Heart left ventricle (tissue), 13 donors: ENCODE data around the gene HCK.
"Not testable (repeated sequence)": the region's sequence is repeated elsewhere in the genome, so short reads cannot be mapped to it uniquely, and the experiment has no call there.

Experiments
- POLR2A ChIP-seq, 2 donors: fragments of 450-650 bp; IDR thresholded peaks; one replicate each; pipeline ENCODE4 v1.6.1; 2017; ENCODE audit warnings: antibody characterized with exemption in 2 of 2, mild to moderate bottlenecking in 2 of 2, moderate library complexity in 2 of 2
- TF ChIP-seq, protein P1 (sequence below), 12 donors: fragments of 200-600 bp; sonication (generic) in 4 of 12; IDR thresholded peaks; one replicate each; pipeline versions ENCODE4 v1.5.0 to v1.8.0; 2018 to 2022; ENCODE audit warnings: antibody characterized with exemption in 12 of 12, mild to moderate bottlenecking in 5 of 12
- donor health status: ischemic (EF 13 %, LVEDD 7.1; RV severe dilation, severe dysfunction).
- donor health status: DM: no; HTN: yes; CAD: no.
- donor health status: DM: no; HTN: no; CAD: no.
- donor health status: ischemic (EF 25% LVEDD 6.9; RV normal size, moderate dysfunction).
- donor health status: ischemic (EF 25% LVEDD 5.7; RV mildly dilated, moderate dysfunction).
- donor health status: ischemic (EF 35%, LVEDD 5.7; RV mildly dilated, moderate dysfunction).
- donor health status: nonischemic (EF 11% LVEDD 7.7; RV severe dilation, severe dysfunction).
- donor health status: DM: yes; HTN: yes; CAD: no.
- donor health status: PGD.
- donor health status: ischemic (EF 29% LVEDD 5.4; RV normal size, mild dysfunction).
- donor health status: nonischemic (EF 23%, LVEDD 6.1; RV moderate dilation, normal function).

DNA sequence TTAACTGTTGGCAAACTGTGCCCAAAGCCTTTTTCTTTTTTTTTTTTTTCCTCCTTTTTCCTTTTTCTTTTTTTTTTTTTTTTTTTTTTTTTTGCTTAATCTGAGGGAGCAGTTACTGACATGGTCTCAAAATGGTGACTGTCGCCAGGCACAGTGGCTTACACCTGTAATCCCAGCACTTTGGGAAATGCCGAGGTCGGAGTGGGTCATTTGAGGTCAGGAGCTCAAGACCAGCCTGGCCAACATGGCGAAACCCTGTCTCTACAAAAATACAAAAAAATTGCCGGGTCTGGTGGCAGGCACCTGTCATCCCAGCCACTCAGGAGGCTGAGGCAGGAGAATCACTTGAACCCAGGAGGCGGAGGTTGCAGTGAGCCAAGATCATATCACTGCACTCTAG lies 64.8 kb downstream of the HCK start:
- TF ChIP-seq POLR2A (IDR thresholded peaks at IDR 0.05) = not testable (repeated sequence)
- TF ChIP-seq, protein P1, sequence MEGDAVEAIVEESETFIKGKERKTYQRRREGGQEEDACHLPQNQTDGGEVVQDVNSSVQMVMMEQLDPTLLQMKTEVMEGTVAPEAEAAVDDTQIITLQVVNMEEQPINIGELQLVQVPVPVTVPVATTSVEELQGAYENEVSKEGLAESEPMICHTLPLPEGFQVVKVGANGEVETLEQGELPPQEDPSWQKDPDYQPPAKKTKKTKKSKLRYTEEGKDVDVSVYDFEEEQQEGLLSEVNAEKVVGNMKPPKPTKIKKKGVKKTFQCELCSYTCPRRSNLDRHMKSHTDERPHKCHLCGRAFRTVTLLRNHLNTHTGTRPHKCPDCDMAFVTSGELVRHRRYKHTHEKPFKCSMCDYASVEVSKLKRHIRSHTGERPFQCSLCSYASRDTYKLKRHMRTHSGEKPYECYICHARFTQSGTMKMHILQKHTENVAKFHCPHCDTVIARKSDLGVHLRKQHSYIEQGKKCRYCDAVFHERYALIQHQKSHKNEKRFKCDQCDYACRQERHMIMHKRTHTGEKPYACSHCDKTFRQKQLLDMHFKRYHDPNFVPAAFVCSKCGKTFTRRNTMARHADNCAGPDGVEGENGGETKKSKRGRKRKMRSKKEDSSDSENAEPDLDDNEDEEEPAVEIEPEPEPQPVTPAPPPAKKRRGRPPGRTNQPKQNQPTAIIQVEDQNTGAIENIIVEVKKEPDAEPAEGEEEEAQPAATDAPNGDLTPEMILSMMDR (IDR thresholded peaks at IDR 0.05) = not testable (repeated sequence)
